ENCODE measurements around the gene FBXO42.

Gene FBXO42

DNA sequence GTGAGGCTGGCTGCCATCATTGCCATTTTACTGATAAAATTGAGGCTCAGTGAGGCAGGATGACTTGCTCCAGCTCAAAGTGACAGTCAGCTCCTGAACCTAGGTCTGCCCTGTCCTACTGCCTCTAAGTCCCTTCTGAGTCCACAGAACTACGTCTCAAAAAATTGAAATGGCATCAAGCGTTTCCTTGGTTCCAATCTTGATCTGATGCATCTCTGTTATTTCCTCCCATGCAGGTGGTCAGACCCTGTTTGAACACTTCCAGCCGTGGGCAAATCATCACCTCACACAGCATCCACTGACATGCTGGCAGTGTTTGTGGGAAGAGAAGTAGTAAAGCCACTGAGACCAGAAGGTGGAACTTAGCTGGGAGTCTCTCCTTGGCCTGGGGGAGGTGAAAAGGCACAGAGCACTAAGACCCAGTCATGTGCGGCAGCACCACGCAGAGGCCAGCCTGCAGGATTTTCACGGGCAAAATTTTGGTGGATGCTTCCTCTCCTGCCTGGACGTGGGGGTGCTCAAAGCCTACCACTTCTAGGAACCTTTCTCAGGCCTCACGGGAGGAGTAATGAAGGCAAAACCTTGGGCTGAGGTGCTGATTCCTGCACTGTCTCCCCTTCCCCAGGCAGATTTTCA lies 107.5 kb downstream of the FBXO42 start:
- TF ChIP-seq, protein P1, sequence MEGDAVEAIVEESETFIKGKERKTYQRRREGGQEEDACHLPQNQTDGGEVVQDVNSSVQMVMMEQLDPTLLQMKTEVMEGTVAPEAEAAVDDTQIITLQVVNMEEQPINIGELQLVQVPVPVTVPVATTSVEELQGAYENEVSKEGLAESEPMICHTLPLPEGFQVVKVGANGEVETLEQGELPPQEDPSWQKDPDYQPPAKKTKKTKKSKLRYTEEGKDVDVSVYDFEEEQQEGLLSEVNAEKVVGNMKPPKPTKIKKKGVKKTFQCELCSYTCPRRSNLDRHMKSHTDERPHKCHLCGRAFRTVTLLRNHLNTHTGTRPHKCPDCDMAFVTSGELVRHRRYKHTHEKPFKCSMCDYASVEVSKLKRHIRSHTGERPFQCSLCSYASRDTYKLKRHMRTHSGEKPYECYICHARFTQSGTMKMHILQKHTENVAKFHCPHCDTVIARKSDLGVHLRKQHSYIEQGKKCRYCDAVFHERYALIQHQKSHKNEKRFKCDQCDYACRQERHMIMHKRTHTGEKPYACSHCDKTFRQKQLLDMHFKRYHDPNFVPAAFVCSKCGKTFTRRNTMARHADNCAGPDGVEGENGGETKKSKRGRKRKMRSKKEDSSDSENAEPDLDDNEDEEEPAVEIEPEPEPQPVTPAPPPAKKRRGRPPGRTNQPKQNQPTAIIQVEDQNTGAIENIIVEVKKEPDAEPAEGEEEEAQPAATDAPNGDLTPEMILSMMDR (IDR thresholded peaks at IDR 0.05; ENCODE audit: low read depth, low read length) = no peak
- no peak for DNase-seq (ENCODE audit: extremely low read depth, low read depth)

DNA sequence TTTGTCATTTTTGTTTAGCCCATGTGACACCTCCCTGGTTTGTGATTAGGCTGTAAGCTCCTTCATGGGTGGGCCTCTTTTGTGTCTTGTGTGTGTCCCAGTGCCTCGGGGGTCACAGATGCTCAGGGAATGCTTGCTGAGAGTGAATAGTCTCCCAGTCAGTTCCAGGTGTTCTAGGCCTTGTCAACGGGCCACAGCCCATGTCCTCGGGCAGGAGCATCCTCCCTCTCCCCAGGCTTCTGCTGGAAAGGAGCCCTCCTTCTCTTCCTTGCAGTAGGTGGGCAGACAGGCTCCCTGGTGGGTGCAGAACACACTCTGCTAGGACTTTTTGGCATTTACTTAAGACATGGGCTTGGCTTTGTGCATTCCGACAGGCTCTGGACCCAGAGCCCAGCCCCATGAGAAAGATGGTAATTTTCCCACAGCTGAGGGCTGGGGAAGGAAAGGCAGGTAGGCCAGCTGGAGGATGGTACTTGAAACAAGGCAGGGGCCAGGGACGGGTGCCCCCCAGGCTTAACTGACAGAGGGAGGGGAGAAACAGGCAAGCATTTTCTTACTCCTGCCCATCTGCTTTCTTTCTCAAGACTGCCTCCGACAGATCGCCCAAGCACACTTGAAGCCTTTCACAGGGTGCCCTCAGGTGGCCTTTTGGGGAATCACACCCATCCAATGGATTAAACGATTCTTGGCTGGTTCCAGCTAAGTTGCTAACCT lies 108.2 kb downstream of the FBXO42 start:
- peak; percentile 65 for DNase-seq (ENCODE audit: extremely low read depth, low read depth)
- TF ChIP-seq, protein P1 (IDR thresholded peaks at IDR 0.05; ENCODE audit: low read depth, low read length) = peak; percentile 87

DNA sequence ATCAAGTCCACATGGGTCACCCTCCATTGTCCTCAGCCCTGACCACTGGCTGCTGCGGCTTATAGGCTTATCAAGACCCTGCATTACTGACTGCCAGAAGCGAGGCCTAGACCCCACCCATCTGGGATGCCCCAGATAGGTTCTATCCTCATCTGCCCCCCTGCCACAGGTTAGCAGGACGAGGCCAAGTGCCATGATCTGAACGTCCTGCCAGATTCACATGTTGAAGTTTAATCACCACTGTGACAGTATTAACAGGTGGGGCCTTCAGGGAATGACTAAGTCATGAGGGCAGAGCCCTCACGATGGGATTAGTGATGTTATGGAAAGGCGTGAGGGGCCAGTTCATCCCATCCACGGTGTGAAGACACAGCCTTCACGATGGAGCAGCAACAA lies 109.1 kb downstream of the FBXO42 start:
- no peak for DNase-seq (ENCODE audit: extremely low read depth, low read depth)
- TF ChIP-seq, protein P1 (IDR thresholded peaks at IDR 0.05; ENCODE audit: low read depth, low read length) = no peak

DNA sequence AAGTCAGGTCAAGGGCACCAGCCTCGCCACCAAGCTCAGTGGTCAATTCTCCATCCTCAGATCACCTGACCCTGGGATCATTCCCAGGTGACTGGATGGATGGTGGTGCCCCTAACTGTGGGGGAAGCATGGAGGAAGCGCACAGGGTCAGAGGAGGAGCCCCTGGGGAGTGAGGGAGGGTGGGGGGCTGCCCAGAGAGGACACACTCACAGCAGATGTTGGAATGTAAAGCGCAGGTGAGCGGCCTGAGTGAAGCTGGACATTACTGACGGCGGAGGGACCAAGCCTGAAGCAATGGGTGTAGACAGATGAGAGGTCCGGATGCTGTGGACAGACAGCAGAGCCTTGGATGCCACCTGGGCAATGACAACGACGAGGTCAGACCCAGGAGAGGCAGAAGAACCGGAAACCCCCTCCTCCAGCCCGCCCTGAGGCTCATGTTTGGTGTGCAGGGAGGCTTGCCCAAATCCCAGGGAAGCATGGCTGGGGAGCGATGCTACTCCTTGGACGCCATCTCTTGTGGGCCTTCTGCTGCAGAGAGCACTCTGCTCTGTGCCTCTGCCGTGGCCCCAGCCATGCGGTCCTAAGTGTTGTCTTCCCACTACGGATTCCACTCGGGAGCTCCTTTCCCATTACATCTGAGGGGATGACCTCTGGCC lies 109.6 kb downstream of the FBXO42 start:
- TF ChIP-seq, protein P1 (IDR thresholded peaks at IDR 0.05; ENCODE audit: low read depth, low read length) = no peak
- DNase-seq (ENCODE audit: extremely low read depth, low read depth) = no peak

DNA sequence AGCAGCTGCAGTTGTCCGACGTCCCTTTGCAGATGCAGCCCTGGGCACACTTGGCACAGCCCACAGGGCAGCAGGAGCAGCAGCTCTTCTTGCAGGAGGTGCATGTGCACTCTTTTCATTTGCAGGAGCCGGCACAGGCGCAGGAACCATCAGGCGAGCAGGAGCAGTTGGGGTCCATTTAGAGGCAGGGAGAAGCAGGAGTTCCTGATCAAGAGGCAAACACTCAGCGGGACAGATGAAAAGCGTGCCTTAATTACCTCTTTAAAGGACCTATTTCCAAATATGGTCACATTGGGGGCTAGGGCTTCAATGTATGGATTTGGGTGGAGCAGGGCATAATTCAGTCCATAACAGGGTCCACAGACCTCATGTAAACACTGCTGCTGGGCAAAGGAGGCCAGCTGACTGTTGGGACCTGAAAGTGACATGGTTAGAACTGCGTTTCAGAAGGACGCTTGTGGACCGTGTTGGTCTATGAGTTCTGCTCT lies 111.0 kb downstream of the FBXO42 start:
- DNase-seq (ENCODE audit: extremely low read depth, low read depth) = no peak
- TF ChIP-seq, protein P1 (IDR thresholded peaks at IDR 0.05; ENCODE audit: low read depth, low read length) = no peak

DNA sequence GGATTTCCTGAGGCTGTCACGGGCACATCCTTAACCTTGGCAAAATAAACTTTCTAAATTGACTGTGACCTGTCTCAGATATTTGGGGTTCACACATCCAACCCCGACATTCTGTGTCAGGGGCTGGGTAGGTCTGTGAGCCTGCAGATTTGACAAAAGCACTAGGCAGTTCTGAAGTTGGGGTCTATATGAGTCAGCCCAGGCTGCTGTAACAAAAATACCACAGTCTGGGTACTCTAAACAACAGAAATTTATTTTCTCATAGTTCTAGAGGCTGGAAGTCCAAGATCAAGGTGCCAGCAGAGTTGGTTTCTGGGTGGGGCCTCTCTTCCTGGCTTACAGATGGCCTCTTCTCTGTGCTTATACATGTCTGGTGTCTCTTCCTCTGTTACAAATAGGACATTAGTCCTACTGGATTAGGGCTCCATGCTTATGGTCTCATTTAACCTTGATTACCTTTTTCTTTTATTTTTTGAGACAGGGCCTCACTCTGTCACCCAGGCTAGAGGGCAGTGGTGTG lies 112.2 kb downstream of the FBXO42 start:
- DNase-seq (ENCODE audit: extremely low read depth, low read depth) = no peak
- TF ChIP-seq, protein P1 (IDR thresholded peaks at IDR 0.05; ENCODE audit: low read depth, low read length) = no peak
